AG08395 (cell line): ENCODE results near the gene TP53I11.
A peak's percentile ranks its signal among the peaks of the same experiment; 100 is the strongest.

Experiments used
- DNase-seq: peaks from one replicate; pipeline ENCODE4 v3.0.0; 2012; ENCODE audit warnings: mixed read lengths, low spot score

The TP53I11 gene

GRCh38 chr11:44955015-44955738 lies 4.5 kb upstream of the TP53I11 start:
- DNase-seq: peak; percentile 82

GRCh38 chr11:44954051-44954906 lies 3.6 kb upstream of the TP53I11 start:
- DNase-seq: no peak

- no peak for DNase-seq
Measured at GRCh38 chr11:44952500-44953260, 2.0 kb upstream of the TP53I11 start.

GRCh38 chr11:44952082-44952481 lies 1.4 kb upstream of the TP53I11 start:
- no peak for DNase-seq

- DNase-seq: no peak
Measured at GRCh38 chr11:44950031-44950624, 555 bp downstream of the TP53I11 start.

GRCh38 chr11:44949160-44950030 lies 1.3 kb downstream of the TP53I11 start:
- peak; percentile 57 for DNase-seq

GRCh38 chr11:44948155-44948554 lies 2.5 kb downstream of the TP53I11 start:
- DNase-seq: no peak

- DNase-seq: no peak
Measured at GRCh38 chr11:44947114-44947513, 3.6 kb downstream of the TP53I11 start.

- no peak for DNase-seq
Measured at GRCh38 chr11:44946263-44946662, 4.4 kb downstream of the TP53I11 start.

- no peak for DNase-seq
Measured at GRCh38 chr11:44945666-44946065, 5.0 kb downstream of the TP53I11 start.

- no peak for DNase-seq
Measured at GRCh38 chr11:44944853-44945235, 5.8 kb downstream of the TP53I11 start.

GRCh38 chr11:44944181-44944852 lies 6.4 kb downstream of the TP53I11 start:
- DNase-seq: no peak

- DNase-seq: no peak
Measured at GRCh38 chr11:44943696-44944095, 7.0 kb downstream of the TP53I11 start.

- DNase-seq: no peak
Measured at GRCh38 chr11:44943118-44943517, 7.6 kb downstream of the TP53I11 start.

- no peak for DNase-seq
Measured at GRCh38 chr11:44942029-44942955, 8.4 kb downstream of the TP53I11 start.

GRCh38 chr11:44941259-44942021 lies 9.2 kb downstream of the TP53I11 start:
- DNase-seq: no peak

- no peak for DNase-seq
Measured at GRCh38 chr11:44940835-44941234, 9.8 kb downstream of the TP53I11 start.

- no peak for DNase-seq
Measured at GRCh38 chr11:44940404-44940803, 10.3 kb downstream of the TP53I11 start.
